Endothelial cell of umbilical vein (primary cell): ENCODE data around the gene MTFR1L. TPM values are rescaled to one million over a fixed set of nuclear protein-coding genes. Genes with fewer than 3 reads are reported as not detected.

Source experiments
- BruUV-seq: library from RNA; stranded (reverse); fragments of 400-500 nt; replicated peaks from 2 replicates; lab custom pipeline; 2021; lab: Mats Ljungman, UMichigan
- CTCF ChIA-PET: fragments of 300-600, 350-600 bp; sonication (Branson Sonifier 250); formaldehyde crosslinking; loops from one replicate; lab custom pipeline; 2021; ENCODE audit warnings: antibody characterized with exemption, inconsistent platforms; lab: Charles Lee
- POLR2A ChIA-PET: fragments of 300-600, 350-600 bp; sonication (Branson Sonifier 250); formaldehyde crosslinking; loops from one replicate; lab custom pipeline; 2021; ENCODE audit warnings: antibody characterized with exemption, inconsistent platforms; lab: Charles Lee
- DNase-seq: peaks from one replicate; pipeline ENCODE4 v3.0.0-alpha.2; 2011; ENCODE audit warnings: low read depth, low spot score
- FAIRE-seq: peaks from 2 replicates; lab custom pipeline; 2011; peaks lifted over from hg19 to GRCh38; lab: Jason Lieb, UNC
- H2AFZ ChIP-seq: 2 replicates; pipeline ENCODE4 v1.6.0; 2012; ENCODE audit warnings: low read depth, low read length, control low read depth, inconsistent platforms
- H3K27ac ChIP-seq: 2 replicates; pipeline ENCODE4 v1.5.1; 2011; ENCODE audit warnings: low read depth, mild to moderate bottlenecking, control low read depth, low read length, moderate library complexity; ENCODE audit not compliant: insufficient read depth
- H3K27me3 ChIP-seq, 2 experiments: 2 replicates each; pipeline versions ENCODE4 v1.6.0 to v1.6.1; 2011; ENCODE audit warnings: low read length in 2 of 2, mixed read lengths in 1 of 2; ENCODE audit not compliant: control insufficient read depth in 2 of 2, insufficient read depth in 2 of 2
- H3K36me3 ChIP-seq, 2 experiments: 2 replicates in 1 of 2; 3 replicates in 1 of 2; pipeline ENCODE4 v1.5.1; 2011; ENCODE audit warnings: low read length in 2 of 2, mild to moderate bottlenecking in 1 of 2, moderate library complexity in 1 of 2; ENCODE audit not compliant: control insufficient read depth in 2 of 2, insufficient read depth in 2 of 2; ENCODE audit errors: extremely low read depth in 1 of 2
- H3K4me1 ChIP-seq: 3 replicates; pipeline ENCODE4 v1.5.1; 2011; ENCODE audit warnings: mild to moderate bottlenecking, low read length; ENCODE audit not compliant: control insufficient read depth, insufficient read depth; ENCODE audit errors: extremely low read depth
- H3K4me2 ChIP-seq: 2 replicates; pipeline ENCODE4 v1.6.1; 2011; ENCODE audit warnings: low read length, control low read depth, mixed read lengths; ENCODE audit not compliant: insufficient read depth
- H3K4me3 ChIP-seq, 3 experiments: fragments of 200-600 bp in 1 of 3; sonication (generic), shearing (Covaris generic) in 1 of 3; replicated peaks in 1 of 3; 2 replicates each; pipeline ENCODE4 v1.5.1; 2011 to 2016; ENCODE audit warnings: control low read depth in 3 of 3, low read length in 3 of 3, mild to moderate bottlenecking in 2 of 3, inconsistent platforms in 1 of 3, low read depth in 1 of 3, moderate library complexity in 1 of 3; ENCODE audit not compliant: insufficient read depth in 1 of 3
- H3K79me2 ChIP-seq: 2 replicates; pipeline ENCODE4 v1.6.0; 2012; ENCODE audit warnings: low read length, inconsistent platforms; ENCODE audit not compliant: control insufficient read depth, insufficient read depth
- H3K9ac ChIP-seq: replicated peaks from 2 replicates; pipeline ENCODE3; 2011; ENCODE audit warnings: low read length, control low read depth; ENCODE audit not compliant: insufficient read depth; ENCODE audit errors: extremely low read depth
- H3K9me1 ChIP-seq: replicated peaks from 3 replicates; pipeline ENCODE4 v1.6.0; 2011; ENCODE audit warnings: mild to moderate bottlenecking, low read length; ENCODE audit not compliant: control insufficient read depth, insufficient read depth; ENCODE audit errors: extremely low read depth
- H3K9me3 ChIP-seq: replicated peaks from 2 replicates; pipeline ENCODE4 v1.5.1; 2012; ENCODE audit warnings: low read length, inconsistent platforms; ENCODE audit not compliant: control insufficient read depth, insufficient read depth
- H4K20me1 ChIP-seq: replicated peaks from 2 replicates; pipeline ENCODE3; 2011; ENCODE audit warnings: mild to moderate bottlenecking, low read length; ENCODE audit not compliant: control insufficient read depth, insufficient read depth; ENCODE audit errors: extremely low read depth
- EZH2 ChIP-seq: IDR thresholded peaks from 2 replicates; pipeline ENCODE4 v1.6.1; 2012; ENCODE audit warnings: borderline replicate concordance, low read depth, mild to moderate bottlenecking, moderate library complexity, low read length, inconsistent platforms; ENCODE audit not compliant: severe bottlenecking
- FOS ChIP-seq: IDR thresholded peaks from 2 replicates; pipeline ENCODE4 v1.6.1; 2011; ENCODE audit warnings: mild to moderate bottlenecking, low read length, moderate library complexity, borderline replicate concordance; ENCODE audit not compliant: insufficient read depth
- GATA2 ChIP-seq: IDR thresholded peaks from 2 replicates; pipeline ENCODE4 v1.7.0; 2011; ENCODE audit warnings: low read depth, mild to moderate bottlenecking, moderate library complexity, mixed read lengths, low read length; ENCODE audit not compliant: insufficient read length, insufficient read depth
- JUN ChIP-seq: IDR thresholded peaks from 2 replicates; pipeline ENCODE4 v1.6.1; 2011; ENCODE audit warnings: borderline replicate concordance, low read depth; ENCODE audit not compliant: insufficient read length, insufficient read depth
- MAX ChIP-seq: IDR thresholded peaks from 2 replicates; pipeline ENCODE4 v1.6.1; 2011; ENCODE audit not compliant: insufficient read depth, insufficient read length
- MYC ChIP-seq: IDR thresholded peaks from one replicate; pipeline ENCODE4 v1.6.1; 2011; ENCODE audit warnings: mild to moderate bottlenecking, low read depth, low read length
- POLR2A ChIP-seq: IDR thresholded peaks from 2 replicates; pipeline ENCODE4 v1.6.1; 2012; ENCODE audit warnings: low read depth, mild to moderate bottlenecking, control low read depth, low read length
- POLR2AphosphoS5 ChIP-seq: IDR thresholded peaks from 2 replicates; pipeline ENCODE4 v1.6.1; 2012; ENCODE audit warnings: low read depth, mild to moderate bottlenecking, control low read depth, low read length, moderate library complexity; ENCODE audit not compliant: insufficient read depth
- dilution Hi-C: fragments of 300-500 bp; cut with MboI; formaldehyde crosslinking; loops from one replicate; pipeline ENCODE4 v1.15.0; 2019; ENCODE audit warnings: low sequenced_read_pairs; ENCODE audit not compliant: extremely low pct_ligation_motif_present
- intact Hi-C: fragments of 100-400 bp; cut with micrococcal nuclease; formaldehyde crosslinking; loops from one replicate; pipeline ENCODE4 v1.10.0; 2022
- polyA plus RNA-seq, 4 experiments: library from polyadenylated mRNA; depleted of rRNA in 3 of 4; stranded (reverse) in 3 of 4; unstranded in 1 of 4; fragments of >200 nt; gene quantifications; 2 replicates each; pipeline versions ENCODE4 v1.2.1 to v1.2.3, GENCODE V29; 2011 to 2012; ENCODE audit warnings: missing spikeins in 1 of 4
- total RNA-seq: library from RNA; stranded (reverse); gene quantifications from 2 replicates; pipeline ENCODE4 v1.2.3, GENCODE V29; 2021
- TF ChIP-seq, protein P1 (sequence below), 2 donors: IDR thresholded peaks; 1 replicate in 1 of 2; 2 replicates in 1 of 2; pipeline ENCODE4 v1.5.1; 2011; ENCODE audit warnings: low read length in 2 of 2, mild to moderate bottlenecking in 2 of 2, moderate library complexity in 2 of 2, control low read depth in 1 of 2, inconsistent platforms in 1 of 2, low read depth in 1 of 2; ENCODE audit not compliant: insufficient read depth in 1 of 2; ENCODE audit errors: extremely low read depth in 1 of 2

MTFR1L gene
- total and polyA plus RNA-seq, 2 donors (not counting 3 experiments of a cell fraction or from before 2014, with no cell fraction given): 34.8 to 45.5 TPM

DNA sequence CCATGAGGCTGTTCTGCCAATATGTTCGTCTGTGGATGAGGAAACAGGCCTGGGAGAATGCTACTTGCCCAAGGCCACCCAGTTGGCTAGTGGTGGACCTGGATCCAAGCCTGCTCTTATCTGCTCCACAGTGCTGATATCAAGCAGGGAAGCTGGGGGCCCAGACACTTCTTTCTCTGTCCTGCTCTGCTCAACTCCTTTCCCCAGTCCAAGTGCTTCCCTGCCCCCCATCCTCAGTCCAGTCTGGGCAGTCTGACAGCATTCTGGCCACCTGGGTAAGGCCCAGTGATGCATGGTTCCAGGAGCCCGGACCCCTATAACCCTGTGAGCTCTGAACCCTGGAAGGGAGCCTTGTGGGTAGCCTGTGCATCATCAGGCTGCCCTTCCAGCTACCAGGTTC is 59.9 kb downstream of the MTFR1L start:
- dilution Hi-C loops: loop anchor here (25.0 kb wide), 1 partner anchor 108 kb away; the partner anchor contains the start of gene PAFAH2
- Histone ChIP-seq H4K20me1 (no peaks in the 10 kb centered on the region), H3K9ac (no peak overlapping the region), H3K9me1 (no peaks in the 10 kb centered on the region), H3K79me2 (no peaks in the 10 kb centered on the region), H3K4me3 (no peak overlapping the region), H3K4me2 (no peak overlapping the region), H3K27me3 (no peaks in the 10 kb centered on the region), H3K36me3 (no peaks in the 10 kb centered on the region), H3K9me3 (no peaks in the 10 kb centered on the region), H3K4me1 (peaks cover 5% of the 10 kb centered on the region), H2AFZ (no peak overlapping the region), H3K27ac (no peak overlapping the region)
- BruUV-seq: no TSS peak
- FAIRE-seq (no peak), DNase-seq (no peak)
- no peak for TF ChIP-seq GATA2
- no peak for TF ChIP-seq FOS
- TF ChIP-seq MAX: no peak
- no peak for TF ChIP-seq POLR2AphosphoS5
- no peak for TF ChIP-seq EZH2
- no peak for TF ChIP-seq POLR2A
- no peak for TF ChIP-seq JUN
- no peak for TF ChIP-seq MYC
- TF ChIP-seq, protein P1, sequence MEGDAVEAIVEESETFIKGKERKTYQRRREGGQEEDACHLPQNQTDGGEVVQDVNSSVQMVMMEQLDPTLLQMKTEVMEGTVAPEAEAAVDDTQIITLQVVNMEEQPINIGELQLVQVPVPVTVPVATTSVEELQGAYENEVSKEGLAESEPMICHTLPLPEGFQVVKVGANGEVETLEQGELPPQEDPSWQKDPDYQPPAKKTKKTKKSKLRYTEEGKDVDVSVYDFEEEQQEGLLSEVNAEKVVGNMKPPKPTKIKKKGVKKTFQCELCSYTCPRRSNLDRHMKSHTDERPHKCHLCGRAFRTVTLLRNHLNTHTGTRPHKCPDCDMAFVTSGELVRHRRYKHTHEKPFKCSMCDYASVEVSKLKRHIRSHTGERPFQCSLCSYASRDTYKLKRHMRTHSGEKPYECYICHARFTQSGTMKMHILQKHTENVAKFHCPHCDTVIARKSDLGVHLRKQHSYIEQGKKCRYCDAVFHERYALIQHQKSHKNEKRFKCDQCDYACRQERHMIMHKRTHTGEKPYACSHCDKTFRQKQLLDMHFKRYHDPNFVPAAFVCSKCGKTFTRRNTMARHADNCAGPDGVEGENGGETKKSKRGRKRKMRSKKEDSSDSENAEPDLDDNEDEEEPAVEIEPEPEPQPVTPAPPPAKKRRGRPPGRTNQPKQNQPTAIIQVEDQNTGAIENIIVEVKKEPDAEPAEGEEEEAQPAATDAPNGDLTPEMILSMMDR (IDR thresholded peaks at IDR 0.05; ENCODE audit: extremely low read depth in 1 of 2, insufficient read depth in 1 of 2, low read depth in 1 of 2, low read length in 2 of 2): no peak
- CTCF ChIA-PET: interaction anchor here (1.2 to 1.6 kb wide), 2 partner anchors 16 to 118 kb away, joined by 3 to 5 read pairs; partner anchors contain the start of gene PAFAH2
- POLR2A ChIA-PET: no interaction called here
- intact Hi-C loops: no loop called here
